Ovary (tissue), 9 donors: ENCODE measurements around the gene DHRS7C. TPM values are rescaled to one million over a fixed set of nuclear protein-coding genes. Genes with fewer than 3 reads are reported as not detected.

Source experiments
- DNase-seq, 5 donors: peaks; one replicate each; pipeline ENCODE4 v3.0.0-alpha.2; 2019 to 2020
- H3K27ac ChIP-seq, 2 donors: fragments of 200-600 bp; one replicate each; pipeline versions ENCODE4 v1.5.1 to v1.8.0; 2019 to 2022
- H3K27me3 ChIP-seq: fragments of 200-600 bp; one replicate; pipeline ENCODE4 v1.8.0; 2022
- H3K36me3 ChIP-seq: fragments of 200-600 bp; sonication (generic); one replicate; pipeline ENCODE4 v1.5.1; 2019
- H3K4me1 ChIP-seq: one replicate; pipeline ENCODE4 v1.8.1; 2013; ENCODE audit warnings: mild to moderate bottlenecking, moderate library complexity; ENCODE audit not compliant: insufficient read depth
- H3K4me3 ChIP-seq: fragments of 200-600 bp; sonication (generic); one replicate; pipeline ENCODE4 v1.5.1; 2017
- H3K9me3 ChIP-seq, 2 donors: fragments of 200-600 bp in 1 of 2; sonication (generic) in 1 of 2; one replicate each; pipeline versions ENCODE4 v1.5.1 to v1.8.1; 2013 to 2019; ENCODE audit warnings: mild to moderate bottlenecking in 1 of 2, moderate library complexity in 1 of 2
- CTCF ChIP-seq, 3 donors: fragments of 450-650 bp in 2 of 3; fragments of 200-600 bp in 1 of 3; IDR thresholded peaks; one replicate each; pipeline versions ENCODE4 v1.5.1 to v1.8.0; 2016 to 2022; ENCODE audit warnings: antibody characterized with exemption in 3 of 3, mild to moderate bottlenecking in 1 of 3
- EP300 ChIP-seq: sonication (generic); formaldehyde crosslinking; IDR thresholded peaks from one replicate; pipeline ENCODE4 v1.6.1; 2017; ENCODE audit warnings: antibody characterized with exemption
- POLR2A ChIP-seq: fragments of 450-650 bp; IDR thresholded peaks from one replicate; pipeline ENCODE4 v1.6.1; 2017; ENCODE audit warnings: antibody characterized with exemption, mild to moderate bottlenecking, moderate library complexity
- WGBS, 3 donors: extraction: QIAGEN DNeasy Blood & Tissue Kit in 1 of 3; methylation state at CpG; one replicate each; pipeline versions ENCODE4 v1.1.5 to v1.1.7; 2013 to 2017; 5-methylcytosine and 5-hydroxymethylcytosine counted together
- intact Hi-C, 4 donors: fragments of 100-400 bp; cut with DNase I; formaldehyde crosslinking; loops; one replicate each; pipeline versions ENCODE4 v1.11.0 to v1.15.1; 2022 to 2023
- polyA plus RNA-seq, 2 donors: library from polyadenylated mRNA; stranded (reverse); fragments of 200-250 nt in 1 of 2; fragments of 350-450 nt in 1 of 2; fragmentation: Illumina TruSeq in 1 of 2; extraction: RNeasy Lipid Tissue Mini Kit (QIAGEN cat#74804) in 1 of 2; gene quantifications; one replicate each; pipeline ENCODE4 v1.2.3, GENCODE V29; 2013 to 2014
- total RNA-seq, 7 donors: library from RNA; depleted of rRNA in 2 of 7; stranded (reverse); fragments of >200 nt in 2 of 7; fragmentation: NEBNext Ultra II Directional in 3 of 7; extraction: Animal tissue kit (Norgen Biotek cat#: 25700) in 3 of 7; gene quantifications; one replicate each; pipeline versions ENCODE4 v1.1.0 to v1.2.4, GENCODE V29; 2016 to 2023
- donor health status: DM: no; HTN: no; CAD: no; lungs with moderate emphysema.
- donor health status: DM: no; HTN: no; CAD: no.
- donor health status: Bipolar disorder and iron deficiency.
- donor health status: DM: yes; HTN: yes; CAD: no.
- donor health status: DM: no; HTN: no; CAD: no.
- donor health status: DM: yes; HTN: yes; CAD: no.

Gene DHRS7C
- total and polyA plus RNA-seq, 9 donors, result not detected

GRCh38 chr17:9763643-9764042 is 27.7 kb downstream of the DHRS7C start:
- TF ChIP-seq EP300, result no peak
- no peak for TF ChIP-seq CTCF (IDR thresholded peaks at IDR 0.05)
- no peak for TF ChIP-seq POLR2A
- DNase-seq, result no peak
- intact Hi-C loops, result no loop called here
- no peak overlapping the region for H3K4me3 ChIP-seq
- H3K36me3 ChIP-seq, result no peaks in the 10 kb centered on the region
- no peaks in the 10 kb centered on the region for H3K4me1 ChIP-seq
- H3K9me3 ChIP-seq, result no peaks in the 10 kb centered on the region
- 31 to 48% (median 44%) methylated on average over 4 of the region's 4 CpGs for WGBS, 3 donors
- H3K27me3 ChIP-seq, result no peaks in the 10 kb centered on the region
- no peak overlapping the region for H3K27ac ChIP-seq

- WGBS, 3 donors, result 77 to 95% (median 91%) methylated on average over 1 of the region's 1 CpG
- H3K9me3 ChIP-seq, result no peaks in the 10 kb centered on the region
- no peaks in the 10 kb centered on the region for H3K36me3 ChIP-seq
- H3K27me3 ChIP-seq, result no peaks in the 10 kb centered on the region
- H3K4me1 ChIP-seq, result no peaks in the 10 kb centered on the region
- DNase-seq, result no peak
- intact Hi-C loops, result no loop called here
- no peak overlapping the region for H3K4me3 ChIP-seq
- TF ChIP-seq CTCF (IDR thresholded peaks at IDR 0.05), result no peak
- TF ChIP-seq EP300, result no peak
- no peak for TF ChIP-seq POLR2A
- no peak overlapping the region for H3K27ac ChIP-seq
These were observed 31.1 kb downstream of the DHRS7C start for GRCh38 chr17:9760266-9760665.

- no peak for TF ChIP-seq CTCF (IDR thresholded peaks at IDR 0.05)
- no peak for TF ChIP-seq POLR2A
- no peak for TF ChIP-seq EP300
- 60 to 75% (median 74%) methylated on average over 3 of the region's 3 CpGs for WGBS, 3 donors
- DNase-seq, result no peak
- H3K27me3 ChIP-seq, result no peaks in the 10 kb centered on the region
- H3K4me1 ChIP-seq, result no peaks in the 10 kb centered on the region
- intact Hi-C loops, result loop anchor here in 1 of 4 donors (10.0 kb wide), 1 partner anchor 140 kb away; no protein-coding TSS in a partner anchor
- H3K9me3 ChIP-seq, result peaks cover 0 to 3% of the 10 kb centered on the region in 2 donors
- H3K27ac ChIP-seq, result no peak overlapping the region
- no peaks in the 10 kb centered on the region for H3K36me3 ChIP-seq
- H3K4me3 ChIP-seq, result no peak overlapping the region
These were observed 36.3 kb downstream of the DHRS7C start for GRCh38 chr17:9755083-9755482.

- intact Hi-C loops, result loop anchor here in 1 of 4 donors (10.0 kb wide), 1 partner anchor 144 kb away; no protein-coding TSS in a partner anchor
- Histone ChIP-seq H3K4me3 (no peak overlapping the region), H3K27me3 (no peaks in the 10 kb centered on the region), H3K27ac (no peak overlapping the region), H3K36me3 (no peaks in the 10 kb centered on the region), H3K9me3 (peaks cover 0 to 3% of the 10 kb centered on the region in 2 donors), H3K4me1 (no peaks in the 10 kb centered on the region)
- no peak for TF ChIP-seq CTCF (IDR thresholded peaks at IDR 0.05)
- DNase-seq, result no peak
- WGBS, 3 donors, result 19 to 27% (median 24%) methylated on average over 9 of the region's 9 CpGs
These were observed 40.9 kb downstream of the DHRS7C start for GRCh38 chr17:9750524-9750923.
